A549 (cell line): ENCODE results near the gene UBC.

Experiments
- BHLHE40 ChIP-seq: IDR thresholded peaks from 2 replicates; pipeline ENCODE4 v1.6.1; 2012; ENCODE audit warnings: low read depth, low read length, inconsistent platforms
- CTCF ChIP-seq: fragments of >200 bp; sonication (Bioruptor Twin); formaldehyde crosslinking; IDR thresholded peaks from 3 replicates; pipeline ENCODE4 v1.5.1; 2016
- EP300 ChIP-seq, 2 experiments: fragments of >200 bp; sonication (Bioruptor Twin); formaldehyde crosslinking; IDR thresholded peaks; 2 replicates in 1 of 2; 3 replicates in 1 of 2; pipeline ENCODE4 v1.6.1; 2016 to 2017
- ESRRA ChIP-seq: fragments of 150-350 bp; IDR thresholded peaks from 2 replicates; pipeline ENCODE4 v1.6.1; 2014; ENCODE audit warnings: mild to moderate bottlenecking, low read length, borderline replicate concordance
- PBX3 ChIP-seq: IDR thresholded peaks from 2 replicates; pipeline ENCODE4 v1.6.1; 2012
- TP53 ChIP-seq: fragments of 250-450 bp; sonication (Bioruptor Pico); IDR thresholded peaks from 2 replicates; pipeline ENCODE4 v1.5.0; 2021; ENCODE audit warnings: mild to moderate bottlenecking, moderate library complexity
- USF2 ChIP-seq: fragments of 450-650 bp; IDR thresholded peaks from 2 replicates; pipeline ENCODE4 v1.6.1; 2014; ENCODE audit warnings: antibody characterized with exemption

- TF ChIP-seq CTCF, result no peak
- no peak for TF ChIP-seq EP300 (IDR thresholded peaks at IDR 0.05)
- no peak for TF ChIP-seq BHLHE40
- no peak for TF ChIP-seq PBX3
- TF ChIP-seq TP53, result no peak
- TF ChIP-seq ESRRA, result no peak
- no peak for TF ChIP-seq USF2
These were observed 42.3 kb downstream of the UBC start for GRCh38 chr12:124872068-124872719.
